ENCODE results near the gene TMBIM1. TPM values are rescaled to one million over a fixed set of nuclear protein-coding genes. Genes with fewer than 3 reads are reported as not detected.

TMBIM1 gene
- total RNA-seq (2014; rRNA removed; shearing (Covaris generic)): 57.1 and 70.5 TPM in 2 replicates

DNA sequence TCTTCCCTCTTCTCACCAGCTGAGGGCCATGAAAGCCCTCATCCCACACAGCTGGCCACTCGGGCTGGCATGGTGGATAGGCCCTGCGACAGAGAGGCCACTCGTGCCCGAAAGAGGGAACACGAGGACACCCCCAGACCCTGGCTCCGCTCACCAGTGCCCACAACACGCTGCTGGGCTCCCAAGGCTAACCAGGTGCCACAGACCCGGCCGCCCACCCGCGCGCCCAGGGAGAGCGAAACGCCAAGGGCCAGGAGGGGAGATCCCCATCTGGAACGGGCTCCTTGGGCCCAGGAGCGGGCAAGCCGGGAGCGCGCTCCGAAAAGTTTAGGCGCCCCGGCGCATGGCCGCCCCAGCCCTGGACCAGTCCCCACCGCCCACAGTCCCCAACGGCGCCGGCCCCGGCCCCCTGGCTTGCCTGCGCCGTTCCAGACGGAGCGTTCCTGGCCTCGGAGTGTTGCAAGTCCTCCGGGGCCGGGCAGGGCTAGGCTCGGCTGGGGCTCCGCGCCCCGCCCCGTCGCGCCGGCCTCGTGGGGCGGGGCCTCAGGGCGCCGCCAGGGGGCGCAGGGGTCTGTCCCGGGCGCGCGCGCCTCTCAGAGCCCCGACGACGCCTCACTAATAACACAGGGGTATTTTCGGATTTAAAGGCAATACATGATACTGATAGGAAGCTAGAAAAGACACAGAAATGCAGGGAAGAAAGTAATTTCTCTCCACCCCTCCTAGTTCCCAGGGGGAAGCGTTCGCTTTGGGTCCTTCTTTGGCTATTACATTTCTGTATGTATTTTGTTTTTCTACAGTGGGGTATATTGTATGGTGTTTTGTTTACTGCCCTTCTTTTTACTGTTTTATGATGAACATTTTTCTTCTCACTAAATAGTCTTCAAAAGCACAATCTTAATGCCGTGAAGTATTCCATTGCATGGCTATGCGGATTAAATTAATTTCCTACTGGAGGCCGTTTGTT is at the start of gene TMBIM1:
TMBIM1 (minus strand) TSS at position 456 of the 967 bp plus-strand sequence. CDS start 10,362 bp downstream, outside the sequence.
- peak; percentile 39 for DNase-seq (ENCODE audit: low spot score)

GRCh38 chr2:218341381-218341780 is 49.1 kb upstream of the TMBIM1 start:
- no peak for DNase-seq (ENCODE audit: low spot score)

- no peak for DNase-seq (ENCODE audit: low spot score)
Observed at GRCh38 chr2:218340656-218341055, 48.4 kb upstream of the TMBIM1 start.

GRCh38 chr2:218334531-218334930 is 42.2 kb upstream of the TMBIM1 start:
- DNase-seq (ENCODE audit: low spot score): no peak

- no peak for DNase-seq (ENCODE audit: low spot score)
Observed at GRCh38 chr2:218332920-218333645, 40.8 kb upstream of the TMBIM1 start.

DNA sequence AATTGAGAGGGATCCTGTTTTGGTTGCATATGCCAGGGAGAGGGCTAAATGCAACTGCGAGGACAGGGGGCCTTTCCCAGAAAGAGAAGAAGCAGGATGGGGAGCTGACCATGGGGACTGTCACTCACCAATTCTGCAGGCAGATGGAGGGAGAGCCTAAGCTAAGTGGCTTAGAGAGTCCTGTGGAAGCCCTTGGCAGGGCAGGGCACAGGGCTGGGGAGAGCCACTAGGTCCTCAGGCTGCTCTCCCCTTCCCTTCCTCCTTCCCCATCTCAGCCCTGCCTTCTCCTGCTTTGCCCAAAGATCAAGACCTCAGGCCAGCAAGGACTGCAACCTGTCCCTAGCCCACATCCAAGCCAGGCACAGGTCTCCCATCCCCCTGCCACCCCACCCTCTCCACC is 40.0 kb upstream of the TMBIM1 start:
- DNase-seq (ENCODE audit: low spot score): no peak

- no peak for DNase-seq (ENCODE audit: low spot score)
Observed at GRCh38 chr2:218331745-218332144, 39.4 kb upstream of the TMBIM1 start.

GRCh38 chr2:218329826-218330593 is 37.7 kb upstream of the TMBIM1 start:
- no peak for DNase-seq (ENCODE audit: low spot score)

- DNase-seq (ENCODE audit: low spot score): no peak
Observed at GRCh38 chr2:218329027-218329825, 36.9 kb upstream of the TMBIM1 start.

DNA sequence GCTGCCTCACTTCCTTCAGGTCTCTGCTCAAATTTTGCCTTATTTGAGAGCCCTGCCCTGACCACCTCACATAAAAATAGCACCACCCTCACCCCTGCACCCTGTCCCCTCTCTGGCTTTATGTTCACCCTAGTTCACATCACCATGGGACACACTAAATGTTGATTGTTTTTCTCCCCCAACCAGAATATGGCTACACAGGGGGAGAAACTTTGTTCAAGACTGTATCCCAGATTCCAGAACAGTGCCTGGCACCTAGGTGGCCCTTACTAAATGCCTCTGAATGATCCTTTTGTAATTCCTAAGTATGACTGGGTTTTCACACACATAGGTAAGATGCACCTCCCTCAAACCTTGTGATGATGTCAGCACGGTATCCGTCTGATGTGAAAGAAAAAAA is 36.0 kb upstream of the TMBIM1 start:
- no peak for DNase-seq (ENCODE audit: low spot score)

DNA sequence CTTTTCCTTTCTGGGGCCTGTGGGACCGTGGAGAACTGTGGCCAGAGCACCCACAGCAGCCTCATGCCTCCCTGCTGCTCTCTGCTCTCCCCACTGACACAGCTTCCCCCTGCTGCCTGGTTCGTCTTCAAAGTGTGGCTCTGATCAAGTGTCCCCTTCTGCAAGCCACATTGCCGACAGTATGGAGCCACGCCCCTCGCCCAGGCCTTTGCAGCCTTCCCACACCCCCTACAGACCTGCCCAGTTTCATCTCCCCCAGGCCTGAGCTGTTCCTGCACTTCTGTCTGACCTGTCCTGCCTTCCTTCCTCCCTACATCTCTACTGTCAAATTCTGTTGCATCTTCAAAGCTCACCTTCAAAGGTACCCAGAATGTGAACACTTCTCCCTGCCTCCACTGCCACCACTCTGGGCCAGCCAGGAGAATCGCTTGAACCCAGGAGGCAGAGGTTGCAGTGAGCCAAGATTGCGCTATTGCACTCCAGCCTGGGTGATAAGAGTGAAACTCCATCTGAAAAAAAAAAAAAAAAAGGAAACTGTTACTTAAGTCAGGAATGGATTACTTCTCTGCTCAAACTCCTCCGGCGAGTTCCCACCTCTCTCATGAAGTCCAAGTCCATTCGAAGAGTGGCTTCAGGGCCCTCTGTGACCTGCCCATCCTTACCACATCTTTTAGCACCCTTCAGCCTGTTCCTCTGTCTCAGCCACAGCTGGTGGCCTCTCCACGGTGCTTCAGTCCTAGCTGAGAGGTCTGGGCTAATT is 35.3 kb upstream of the TMBIM1 start:
- DNase-seq (ENCODE audit: low spot score): no peak

DNA sequence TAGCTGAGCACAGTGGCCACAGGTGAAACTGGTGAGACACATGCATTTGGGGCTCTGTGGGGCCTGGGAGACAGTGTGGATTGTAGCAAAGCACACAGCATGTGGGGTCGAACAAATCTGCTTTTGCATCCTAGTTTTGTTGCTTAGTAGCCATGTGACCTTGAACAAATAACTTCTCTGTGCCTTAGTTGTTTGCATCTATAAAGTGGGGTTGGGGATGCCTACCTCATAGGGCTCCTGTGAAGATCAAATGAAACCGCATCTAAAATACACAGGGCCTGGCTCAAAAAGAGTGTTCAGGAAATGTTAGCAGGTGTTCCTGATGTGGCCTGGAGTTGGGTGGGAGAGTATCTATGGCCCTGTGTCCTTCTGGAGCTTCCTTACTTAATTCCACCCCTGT is 34.0 kb upstream of the TMBIM1 start:
- no peak for DNase-seq (ENCODE audit: low spot score)

GRCh38 chr2:218325566-218326160 is 33.4 kb upstream of the TMBIM1 start:
- no peak for DNase-seq (ENCODE audit: low spot score)

- DNase-seq (ENCODE audit: low spot score): peak; percentile 60
Observed at GRCh38 chr2:218323526-218324472, 31.5 kb upstream of the TMBIM1 start.

GRCh38 chr2:218322768-218323525 is 30.6 kb upstream of the TMBIM1 start:
- DNase-seq (ENCODE audit: low spot score): peak; percentile 71

DNA sequence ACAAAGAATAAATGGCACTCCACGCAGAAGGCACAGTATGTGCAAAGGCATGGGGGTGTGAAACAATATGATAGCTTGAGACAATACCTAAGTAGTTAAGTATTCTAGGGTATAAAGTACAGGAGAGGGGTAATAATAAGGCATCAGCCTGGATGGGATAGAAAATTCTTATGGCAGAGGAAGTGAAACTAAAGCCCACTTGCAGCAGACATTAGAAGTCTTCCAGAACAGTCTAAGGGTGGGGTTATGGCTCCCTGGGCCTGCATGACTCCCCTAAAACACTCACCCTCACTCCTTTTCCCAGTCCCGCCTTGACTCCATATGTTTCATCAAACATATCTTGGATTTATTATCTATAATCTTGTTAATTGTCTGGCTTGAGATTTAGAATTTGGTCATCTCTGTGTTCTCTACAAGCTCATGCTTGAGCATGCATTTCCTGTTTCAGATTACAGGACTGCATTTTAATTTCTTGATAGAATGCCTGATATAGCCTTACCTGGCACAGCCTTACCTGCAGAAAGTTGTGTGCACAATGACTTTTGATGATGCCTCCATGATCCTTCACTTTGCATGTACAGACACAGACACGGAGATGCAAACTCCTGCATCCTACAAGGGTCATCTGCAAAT is 28.5 kb upstream of the TMBIM1 start:
- no peak for DNase-seq (ENCODE audit: low spot score)

DNA sequence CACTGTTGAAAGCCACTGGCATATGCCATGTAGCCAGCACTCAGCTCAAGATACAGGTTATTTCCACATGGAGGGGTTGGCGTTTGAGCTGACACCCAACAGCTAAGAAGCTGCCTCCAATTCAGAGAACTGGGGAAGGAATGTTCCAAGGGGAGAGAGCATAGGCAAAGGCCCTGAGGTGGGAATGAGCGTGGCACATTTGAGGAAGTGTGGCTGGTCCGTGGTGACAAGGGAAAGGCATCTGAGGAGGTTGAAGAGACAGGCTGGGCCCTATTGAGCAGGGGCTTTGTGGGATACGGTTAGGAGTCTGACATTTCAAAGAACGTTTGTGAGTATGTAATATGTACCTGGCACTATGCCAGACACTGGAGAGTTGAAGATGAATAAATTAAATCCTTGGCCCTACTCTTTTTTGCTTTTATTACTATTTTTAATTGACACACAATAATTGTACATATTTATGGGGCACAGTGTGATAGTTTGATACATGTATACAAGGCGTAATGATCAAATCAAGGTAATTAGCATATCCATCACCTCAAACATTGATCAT is 27.6 kb upstream of the TMBIM1 start:
- DNase-seq (ENCODE audit: low spot score): no peak
